ENCODE data around the gene COL8A1. TPM values are rescaled to one million over a fixed set of nuclear protein-coding genes. Genes with fewer than 3 reads are reported as not detected.

The COL8A1 gene
- total and polyA plus RNA-seq, 8 donors: 0.31 to 16.5 (median 6.6) TPM

- Histone ChIP-seq H3K36me3 (no peaks in the 10 kb centered on the region), H3K9me3 (no peaks in the 10 kb centered on the region), H3K27ac (no peak overlapping the region), H3K27me3 (no peaks in the 10 kb centered on the region), H3K4me3 (no peak overlapping the region), H3K4me1 (peaks cover 0 to 10% (median 0%) of the 10 kb centered on the region in 4 donors)
- DNase-seq: no peak
- intact Hi-C loops (cut with DNase I; ENCODE audit: low total_unique reads): no loop called here
- 66 to 72% (median 68%) methylated on average over 2 of the region's 2 CpGs for WGBS, 5 donors
- TF ChIP-seq POLR2A (IDR thresholded peaks at IDR 0.05) (no peak), CTCF (IDR thresholded peaks at IDR 0.05) (no peak), EP300 (IDR thresholded peaks at IDR 0.05) (no peak), POLR2AphosphoS5 (IDR thresholded peaks at IDR 0.05) (no peak)
Measured at GRCh38 chr3:99757966-99758365, 119.6 kb downstream of the COL8A1 start.

DNA sequence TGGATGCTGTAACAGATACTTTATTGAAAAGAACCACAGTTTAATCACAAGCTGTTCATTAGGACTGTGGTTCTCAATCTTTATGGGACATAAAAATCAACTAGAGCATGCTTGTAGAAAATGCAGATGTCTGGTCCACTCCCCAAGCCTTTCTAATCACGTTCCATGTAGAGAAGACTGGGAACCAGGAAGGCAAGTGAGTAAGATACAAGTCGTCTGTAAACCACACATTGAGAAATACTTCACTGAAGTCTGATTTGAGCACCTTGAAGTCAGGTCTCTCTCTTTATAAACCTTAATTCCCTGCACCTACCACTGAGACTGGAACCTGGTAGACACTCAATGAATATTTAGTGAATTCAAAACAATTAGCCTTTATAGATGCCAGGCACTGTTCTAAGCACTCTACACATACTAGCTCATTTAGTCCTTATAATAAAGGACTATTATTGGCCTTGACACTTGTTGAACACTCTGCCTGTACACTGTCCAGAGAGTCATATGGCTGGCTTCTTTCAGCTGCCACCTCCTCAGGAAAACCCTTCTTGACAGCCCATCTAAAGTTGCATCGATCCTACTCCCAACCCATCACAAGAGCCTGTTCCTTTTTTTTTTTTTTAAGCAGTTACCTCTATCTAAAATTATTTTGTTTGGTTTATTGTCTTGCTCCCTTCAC, 120.2 kb downstream of the COL8A1 start:
- TF ChIP-seq EP300 (IDR thresholded peaks at IDR 0.05) (no peak), POLR2A (IDR thresholded peaks at IDR 0.05) (no peak), POLR2AphosphoS5 (IDR thresholded peaks at IDR 0.05) (no peak), CTCF (IDR thresholded peaks at IDR 0.05) (no peak)
- Histone ChIP-seq H3K36me3 (no peaks in the 10 kb centered on the region), H3K9me3 (no peaks in the 10 kb centered on the region), H3K4me1 (peaks cover 0 to 6% (median 0%) of the 10 kb centered on the region in 4 donors), H3K4me3 (no peak overlapping the region), H3K27me3 (no peaks in the 10 kb centered on the region), H3K27ac (no peak overlapping the region)
- WGBS, 5 donors: 75 to 90% (median 85%) methylated on average over 3 of the region's 3 CpGs
- DNase-seq: no peak
- intact Hi-C loops (cut with DNase I; ENCODE audit: low total_unique reads): no loop called here

- 50 to 64% (median 61%) methylated on average over 1 of the region's 1 CpG for WGBS, 5 donors
- Histone ChIP-seq H3K4me3 (no peak overlapping the region), H3K9me3 (no peaks in the 10 kb centered on the region), H3K36me3 (no peaks in the 10 kb centered on the region), H3K27ac (no peak overlapping the region), H3K27me3 (no peaks in the 10 kb centered on the region), H3K4me1 (peaks cover 0 to 6% (median 0%) of the 10 kb centered on the region in 4 donors)
- no peak for DNase-seq
- intact Hi-C loops (cut with DNase I; ENCODE audit: low total_unique reads): no loop called here
- TF ChIP-seq EP300 (IDR thresholded peaks at IDR 0.05) (no peak), POLR2A (IDR thresholded peaks at IDR 0.05) (no peak), CTCF (IDR thresholded peaks at IDR 0.05) (no peak), POLR2AphosphoS5 (IDR thresholded peaks at IDR 0.05) (no peak)
Measured at GRCh38 chr3:99760031-99760430, 121.6 kb downstream of the COL8A1 start.

GRCh38 chr3:99760629-99761028, 122.2 kb downstream of the COL8A1 start:
- intact Hi-C loops (cut with DNase I; ENCODE audit: low total_unique reads): no loop called here

More at GRCh38 chr3:99760629-99761028, 122.2 kb downstream of the COL8A1 start:
- Histone ChIP-seq H3K4me1 (peaks cover 0 to 6% (median 0%) of the 10 kb centered on the region in 4 donors), H3K9me3 (no peaks in the 10 kb centered on the region), H3K27me3 (no peaks in the 10 kb centered on the region), H3K27ac (no peak overlapping the region), H3K4me3 (no peak overlapping the region), H3K36me3 (no peaks in the 10 kb centered on the region)
- TF ChIP-seq POLR2A (IDR thresholded peaks at IDR 0.05) (no peak), CTCF (IDR thresholded peaks at IDR 0.05) (no peak), EP300 (IDR thresholded peaks at IDR 0.05) (no peak), POLR2AphosphoS5 (IDR thresholded peaks at IDR 0.05) (no peak)
- 30 to 54% (median 52%) methylated on average over 2 of the region's 2 CpGs for WGBS, 5 donors
- DNase-seq: peak in 1 of 2 donors; percentile 16

All from stomach (tissue), 9 donors.